ENCODE measurements around the gene MYL12A. TPM values are rescaled to one million over a fixed set of nuclear protein-coding genes. Genes with fewer than 3 reads are reported as not detected.
"Not testable (repeated sequence)": the region's sequence is repeated elsewhere in the genome, so short reads cannot be mapped to it uniquely, and the experiment has no call there.

Gene MYL12A
- total RNA-seq (100 to 1,000 TPM; 432 to 443 TPM), polyA plus RNA-seq (1,000 to 10,000 TPM; 2,292 to 2,558 (median 2,421) TPM), total RNA-seq (167 to 303 (median 211) reads per million in 6 experiments)

DNA sequence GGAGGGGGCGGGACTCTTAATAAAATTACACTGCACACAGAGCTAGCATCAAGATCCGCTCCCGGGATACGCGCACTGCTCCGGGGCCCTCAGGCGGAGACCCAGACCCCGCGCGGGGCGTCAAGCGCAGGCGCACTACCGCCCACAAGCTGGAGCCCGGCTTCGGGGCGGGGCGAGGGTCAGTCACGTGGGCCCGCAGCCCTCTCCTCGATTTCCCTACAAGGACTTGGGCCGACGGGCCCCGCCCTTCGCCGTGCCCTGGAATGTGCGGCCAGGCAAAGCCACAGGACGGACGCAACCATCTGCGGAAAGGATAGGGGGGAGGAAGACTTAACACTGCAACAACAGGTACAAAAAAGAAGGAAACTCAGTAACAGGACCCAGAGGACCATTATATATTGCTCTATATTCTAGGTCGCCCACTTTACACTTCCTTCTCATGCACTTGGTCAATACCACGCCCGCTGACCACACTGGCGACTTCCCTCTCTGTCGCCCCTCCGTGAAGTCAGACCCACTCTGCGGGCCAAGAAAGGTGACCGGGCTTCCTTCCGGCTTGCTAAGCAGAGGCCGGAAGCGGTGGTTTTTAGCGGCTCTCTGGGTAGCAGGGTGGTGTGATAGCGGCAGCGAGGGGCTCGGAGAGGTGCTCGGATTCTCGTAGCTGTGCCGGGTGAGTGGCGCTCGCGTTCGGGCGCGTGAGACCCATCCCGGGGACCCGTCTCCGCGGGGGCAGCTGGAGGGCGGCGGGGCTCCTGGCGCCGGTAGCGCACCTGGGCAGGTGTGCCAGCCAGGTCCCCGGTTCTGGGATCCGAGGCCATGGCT is at the start of gene MYL12A:
Gene MYL12A, plus strand, starts transcription at position 562 of the 822 bp plus-strand sequence. CDS start 5,447 bp downstream, outside the sequence.
- H3K4me1 Mint-ChIP-seq = peaks cover 20 to 54% (median 45%) of the 10 kb centered on the region in 4 donors

DNA sequence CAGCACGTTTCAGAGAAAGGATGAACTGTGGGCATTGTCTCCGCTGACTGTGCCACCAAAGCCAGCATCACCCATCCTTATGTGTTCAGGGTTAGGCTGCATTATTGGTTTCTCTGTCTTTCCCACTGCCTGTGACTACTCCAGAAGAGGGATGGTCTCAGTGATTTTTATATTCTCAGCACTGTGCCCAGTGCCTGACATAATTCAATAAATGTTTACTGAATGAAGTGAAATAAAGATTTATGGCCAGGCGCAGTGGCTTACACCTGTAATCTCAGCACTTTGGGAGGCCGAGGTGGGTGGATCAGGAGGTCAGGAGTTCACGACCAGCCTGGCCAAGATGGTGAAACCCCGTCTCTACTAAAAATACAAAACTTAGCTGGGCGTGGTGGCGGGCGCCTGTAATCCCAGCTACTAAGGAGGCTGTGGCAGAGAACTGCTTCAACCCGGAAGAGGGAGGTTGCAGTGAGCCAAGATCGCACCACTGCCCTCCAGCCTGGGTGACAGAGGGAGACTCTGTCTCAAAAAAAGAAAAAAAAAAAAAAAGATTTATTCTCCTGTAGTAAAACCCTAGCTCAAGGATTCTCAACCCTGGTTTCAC is 49.2 kb upstream of the MYL12A start:
- not testable (repeated sequence) for H3K4me1 Mint-ChIP-seq, H3K27me3 Mint-ChIP-seq, H3K4me3 Mint-ChIP-seq, H3K27ac Mint-ChIP-seq, ATAC-seq, DNase-seq
- POLR2A ChIA-PET = interaction anchor here (1.2 kb wide), 1 partner anchor 204 kb away, joined by 3 read pairs; no protein-coding TSS in a partner anchor
- H3K9me3 Mint-ChIP-seq = peaks cover 0 to 17% (median 10%) of the 10 kb centered on the region in 9 donors
- peaks cover 11 to 13% (median 12%) of the 10 kb centered on the region in 3 donors for H3K36me3 Mint-ChIP-seq

More for the DNA sequence above, at the start of gene MYL12A:
- no peaks in the 10 kb centered on the region for H3K27me3 Mint-ChIP-seq
- peak within 1 kb of the TSS; percentile 92 to 100 (median 98) for H3K27ac Mint-ChIP-seq
- DNase-seq = peak; percentile 80 to 95 (median 86)
- H3K36me3 Mint-ChIP-seq = peaks cover 17 to 25% (median 19%) of the 10 kb centered on the region in 3 donors
- H3K9me3 Mint-ChIP-seq = peaks cover 0 to 13% (median 0%) of the 10 kb centered on the region in 9 donors
- ATAC-seq = peak; percentile 74 to 75
- peak within 1 kb of the TSS; percentile 84 to 98 (median 96) for H3K4me3 Mint-ChIP-seq
- POLR2A ChIA-PET = interaction anchor here (0.5 to 9.6 kb wide), 36 partner anchors 8 to 1990 kb away, joined by 3 to 244 read pairs (median 5); partner anchors contain the start of genes LPIN2, MYL12B and TGIF1

GRCh38 chr18:3199942-3200645 is 47.5 kb upstream of the MYL12A start:
- DNase-seq (no peak), ATAC-seq (no peak)
- H3K4me1 Mint-ChIP-seq = no peaks in the 10 kb centered on the region
- POLR2A ChIA-PET = no interaction called here
- peaks cover 14 to 29% (median 25%) of the 10 kb centered on the region in 3 donors for H3K36me3 Mint-ChIP-seq
- H3K4me3 Mint-ChIP-seq = no peak overlapping the region
- H3K9me3 Mint-ChIP-seq = peaks cover 2 to 34% (median 22%) of the 10 kb centered on the region in 9 donors
- no peak overlapping the region for H3K27ac Mint-ChIP-seq
- no peaks in the 10 kb centered on the region for H3K27me3 Mint-ChIP-seq

DNA sequence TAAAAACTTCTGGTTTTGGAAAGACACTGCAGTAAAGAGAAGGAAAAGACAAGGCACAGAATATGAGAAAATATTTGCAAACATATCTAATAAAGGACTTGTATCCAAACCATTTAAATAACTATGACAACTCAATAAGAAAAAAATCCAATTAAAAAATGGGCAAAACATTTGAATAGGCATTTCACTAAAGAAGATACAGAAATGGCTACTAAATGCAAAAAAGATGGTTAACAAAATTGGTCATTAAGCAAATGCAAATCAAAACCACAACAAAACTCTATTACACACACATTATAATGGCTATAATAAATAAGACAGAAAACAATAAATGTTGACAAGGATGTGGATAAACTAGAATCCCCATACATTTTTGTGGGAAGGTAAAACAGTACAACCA is 42.4 kb upstream of the MYL12A start:
- no peak overlapping the region for H3K27ac Mint-ChIP-seq
- DNase-seq (no peak), ATAC-seq (no peak)
- peaks cover 26 to 50% (median 41%) of the 10 kb centered on the region in 3 donors for H3K36me3 Mint-ChIP-seq
- H3K27me3 Mint-ChIP-seq = no peaks in the 10 kb centered on the region
- peaks cover 6 to 49% (median 33%) of the 10 kb centered on the region in 9 donors for H3K9me3 Mint-ChIP-seq
- POLR2A ChIA-PET = no interaction called here
- peaks cover 0 to 8% (median 6%) of the 10 kb centered on the region in 4 donors for H3K4me1 Mint-ChIP-seq
- H3K4me3 Mint-ChIP-seq = no peak overlapping the region

- peaks cover 33 to 44% (median 35%) of the 10 kb centered on the region in 3 donors for H3K36me3 Mint-ChIP-seq
- DNase-seq (no peak), ATAC-seq (no peak)
- peaks cover 0 to 9% (median 6%) of the 10 kb centered on the region in 4 donors for H3K4me1 Mint-ChIP-seq
- no peak overlapping the region for H3K4me3 Mint-ChIP-seq
- no peak overlapping the region for H3K27ac Mint-ChIP-seq
- POLR2A ChIA-PET = no interaction called here
- H3K9me3 Mint-ChIP-seq = peaks cover 6 to 41% (median 27%) of the 10 kb centered on the region in 9 donors
- H3K27me3 Mint-ChIP-seq = no peaks in the 10 kb centered on the region
Measured at GRCh38 chr18:3207565-3207964, 40.0 kb upstream of the MYL12A start.

- Mint-ChIP-seq H3K9me3 (peaks cover 4 to 18% (median 8%) of the 10 kb centered on the region in 9 donors), H3K27me3 (no peaks in the 10 kb centered on the region), H3K4me1 (peaks cover 11 to 18% (median 16%) of the 10 kb centered on the region in 4 donors), H3K27ac (peak overlapping the region in 4 of 10 donors; percentile 4 to 77 (median 44)), H3K4me3 (no peak overlapping the region), H3K36me3 (peaks cover 16 to 28% (median 22%) of the 10 kb centered on the region in 3 donors)
- ATAC-seq (no peak), DNase-seq (no peak)
- POLR2A ChIA-PET = no interaction called here
Measured at GRCh38 chr18:3209859-3210569, 37.6 kb upstream of the MYL12A start.

DNA sequence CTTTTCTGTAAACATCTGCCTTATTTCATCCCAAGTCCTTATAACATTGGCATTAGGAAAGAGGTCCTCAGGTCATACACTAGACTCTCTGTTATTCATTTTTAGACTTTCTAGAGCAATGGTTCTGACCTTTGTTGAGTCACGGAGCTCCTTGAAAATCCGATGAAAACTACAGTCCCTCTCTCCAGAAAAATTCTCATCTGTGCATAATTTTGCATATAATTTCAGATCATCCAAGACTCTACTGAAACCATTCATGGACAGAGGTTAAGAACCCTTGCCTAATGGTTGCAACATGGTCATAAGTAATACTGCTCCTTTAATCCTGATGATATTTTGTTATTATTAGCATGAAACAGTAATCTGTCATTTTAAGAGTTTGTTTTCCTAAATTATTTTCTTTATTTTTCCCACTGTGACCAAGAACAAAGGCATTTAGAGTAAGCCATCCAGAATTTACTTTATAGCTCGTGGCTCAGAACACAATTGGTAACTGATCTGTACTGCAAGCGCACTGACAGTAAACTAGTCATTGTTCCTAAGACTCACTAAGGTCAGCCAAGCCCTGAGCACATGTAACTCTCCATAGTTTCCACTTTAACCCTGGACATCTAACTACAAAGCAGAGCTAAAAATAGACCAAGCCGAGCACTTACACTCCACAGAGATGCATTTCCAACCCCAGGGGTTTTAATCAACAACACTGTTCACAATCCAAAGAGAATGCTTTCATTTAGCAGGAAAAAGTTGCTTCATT is 36.2 kb upstream of the MYL12A start:
- Mint-ChIP-seq H3K4me3 (no peak overlapping the region), H3K9me3 (peaks cover 0 to 4% (median 2%) of the 10 kb centered on the region in 9 donors), H3K27me3 (no peaks in the 10 kb centered on the region), H3K27ac (peak overlapping the region in 3 of 10 donors; percentile 3 to 34 (median 16)), H3K36me3 (peaks cover 4 to 18% (median 9%) of the 10 kb centered on the region in 3 donors), H3K4me1 (peaks cover 11 to 18% (median 16%) of the 10 kb centered on the region in 4 donors)
- no peak for DNase-seq
- POLR2A ChIA-PET = no interaction called here
- ATAC-seq = no peak

DNA sequence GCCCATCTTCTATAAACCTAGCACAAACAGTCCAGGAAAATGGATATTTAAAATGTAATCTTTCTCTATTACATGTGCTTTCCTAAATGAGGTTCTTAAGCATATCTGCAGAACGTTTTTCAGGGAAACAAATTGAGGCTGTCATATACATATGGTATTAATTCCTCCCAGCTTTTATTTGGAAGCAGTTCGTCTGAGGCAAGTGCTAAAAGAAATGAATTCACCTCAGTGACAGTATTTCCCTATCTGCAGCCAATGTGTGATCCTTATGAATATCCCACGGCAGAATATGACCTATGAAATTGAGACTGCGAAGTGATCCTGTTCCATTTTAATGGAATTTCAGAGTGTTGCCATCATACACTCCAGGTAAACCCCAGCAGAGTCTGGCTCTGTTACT is 34.9 kb upstream of the MYL12A start:
- Mint-ChIP-seq H3K4me3 (peak overlapping the region in 1 of 10 donors; percentile 43), H3K27me3 (no peaks in the 10 kb centered on the region), H3K4me1 (peaks cover 11 to 18% (median 16%) of the 10 kb centered on the region in 4 donors), H3K36me3 (peaks cover 0 to 17% (median 3%) of the 10 kb centered on the region in 3 donors), H3K27ac (peak overlapping the region in 8 of 10 donors; percentile 51 to 95 (median 84)), H3K9me3 (no peaks in the 10 kb centered on the region)
- ATAC-seq (no peak), DNase-seq (no peak)
- POLR2A ChIA-PET = interaction anchor here (0.6 kb wide), 1 partner anchor 538 kb away, joined by 4 read pairs; no protein-coding TSS in a partner anchor

- Mint-ChIP-seq H3K27ac (peak overlapping the region; percentile 26 to 95 (median 83)), H3K4me3 (peak overlapping the region in 5 of 10 donors; percentile 3 to 43 (median 19)), H3K4me1 (peaks cover 11 to 18% (median 16%) of the 10 kb centered on the region in 4 donors), H3K9me3 (no peaks in the 10 kb centered on the region), H3K27me3 (no peaks in the 10 kb centered on the region), H3K36me3 (peaks cover 0 to 17% (median 0%) of the 10 kb centered on the region in 3 donors)
- POLR2A ChIA-PET = interaction anchor here (0.6 to 0.8 kb wide), 2 partner anchors 35 to 539 kb away, joined by 3 to 4 read pairs; partner anchors contain the start of gene MYL12A
- ATAC-seq (peak; percentile 88 to 99), DNase-seq (peak in 6 of 10 donors; percentile 2 to 72 (median 46))
Measured at GRCh38 chr18:3213300-3214059, 34.1 kb upstream of the MYL12A start.

DNA sequence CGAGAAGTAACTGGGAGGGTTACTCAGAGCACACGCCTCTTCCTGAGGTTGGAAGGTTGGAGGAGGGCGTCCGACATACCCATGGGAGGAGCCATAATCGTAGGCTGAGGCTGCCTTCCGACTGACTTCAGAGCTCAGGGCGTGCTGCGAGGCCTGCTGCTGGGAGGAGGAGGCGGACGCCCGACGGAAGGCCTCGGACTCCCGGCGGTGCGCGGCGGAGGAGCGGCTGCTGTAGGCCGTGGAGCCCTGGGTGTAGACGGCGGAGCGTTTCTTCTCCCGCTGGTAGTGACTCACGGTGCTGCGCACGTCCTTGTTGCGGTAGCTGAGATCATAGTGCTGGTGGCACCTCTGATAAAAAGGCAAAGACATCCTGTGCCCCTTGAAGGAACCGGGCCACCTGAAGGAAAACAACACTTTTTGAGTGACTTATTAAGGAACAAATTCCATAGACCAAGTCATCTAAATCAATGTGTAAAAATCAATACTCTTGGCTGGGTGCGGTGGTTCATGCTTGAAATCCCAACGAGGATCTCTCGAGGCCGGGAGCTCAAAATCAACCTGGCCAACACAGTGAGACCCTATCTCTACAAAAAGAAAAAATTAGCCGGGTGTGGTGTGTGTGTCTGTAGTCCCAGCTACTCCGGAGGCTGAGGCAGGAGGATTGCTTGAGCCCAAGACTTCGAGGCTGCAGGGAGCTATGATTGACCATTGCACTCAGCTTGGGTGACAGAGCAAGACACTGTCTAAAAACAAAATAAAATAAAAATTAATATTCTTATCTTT is 32.6 kb upstream of the MYL12A start:
- Mint-ChIP-seq H3K27ac (peak overlapping the region in 5 of 10 donors; percentile 6 to 67 (median 36)), H3K9me3 (no peaks in the 10 kb centered on the region), H3K27me3 (no peaks in the 10 kb centered on the region), H3K36me3 (peaks cover 0 to 17% (median 0%) of the 10 kb centered on the region in 3 donors), H3K4me3 (no peak overlapping the region), H3K4me1 (peaks cover 6 to 16% (median 12%) of the 10 kb centered on the region in 4 donors)
- DNase-seq = no peak
- ATAC-seq = no peak
- POLR2A ChIA-PET = no interaction called here
